HL-60/S4 (cell line): ENCODE results near the gene S100A2.

Experiments
- in situ Hi-C: fragments of 300-500 bp; cut with MboI; formaldehyde crosslinking; loops from 2 replicates; pipeline ENCODE4 v1.14.3; 2022; ENCODE audit warnings: low sequenced_read_pairs

Gene S100A2

GRCh38 chr1:153565529-153566374 is at the start of gene S100A2:
S100A2 (minus strand) TSS chr1:153565844; CDS start chr1:153563877, 1,967 bp downstream.
- in situ Hi-C loops, result loop anchor here (5.0 to 10.0 kb wide), 2 partner anchors 33 to 51 kb away; no protein-coding TSS in a partner anchor

GRCh38 chr1:153615406-153615805 is 49.8 kb upstream of the S100A2 start:
- in situ Hi-C loops, result no loop called here

GRCh38 chr1:153614906-153615305 is 49.3 kb upstream of the S100A2 start:
- in situ Hi-C loops, result no loop called here

- in situ Hi-C loops, result no loop called here
Measured at GRCh38 chr1:153614189-153614900, 48.7 kb upstream of the S100A2 start.

GRCh38 chr1:153613406-153613805 is 47.8 kb upstream of the S100A2 start:
- in situ Hi-C loops, result no loop called here

GRCh38 chr1:153612755-153613331 is 47.2 kb upstream of the S100A2 start, which contains the start of gene S100A16:
S100A16 (minus strand) TSS chr1:153613137; CDS start chr1:153608151, 4,986 bp downstream.
- in situ Hi-C loops, result no loop called here

- in situ Hi-C loops, result no loop called here
Measured at GRCh38 chr1:153612111-153612754, 46.6 kb upstream of the S100A2 start.

GRCh38 chr1:153611356-153611755 is 45.7 kb upstream of the S100A2 start:
- in situ Hi-C loops, result no loop called here

GRCh38 chr1:153610811-153611301 is 45.2 kb upstream of the S100A2 start:
- in situ Hi-C loops, result no loop called here

- in situ Hi-C loops, result no loop called here
Measured at GRCh38 chr1:153610334-153610733, 44.7 kb upstream of the S100A2 start.

- in situ Hi-C loops, result no loop called here
Measured at GRCh38 chr1:153609585-153609907, 43.9 kb upstream of the S100A2 start.

GRCh38 chr1:153608742-153609584 is 43.3 kb upstream of the S100A2 start:
- in situ Hi-C loops, result no loop called here

GRCh38 chr1:153608089-153608682 is 42.5 kb upstream of the S100A2 start:
- in situ Hi-C loops, result no loop called here

- in situ Hi-C loops, result no loop called here
Measured at GRCh38 chr1:153607381-153607780, 41.7 kb upstream of the S100A2 start.

- in situ Hi-C loops, result no loop called here
Measured at GRCh38 chr1:153606194-153606593, 40.5 kb upstream of the S100A2 start.

- in situ Hi-C loops, result no loop called here
Measured at GRCh38 chr1:153602749-153603148, 37.1 kb upstream of the S100A2 start.

GRCh38 chr1:153599847-153600246 is 34.2 kb upstream of the S100A2 start:
- in situ Hi-C loops, result no loop called here

GRCh38 chr1:153598309-153599172 is 32.9 kb upstream of the S100A2 start:
- in situ Hi-C loops, result no loop called here

- in situ Hi-C loops, result no loop called here
Measured at GRCh38 chr1:153597206-153597605, 31.6 kb upstream of the S100A2 start.
